GM12878 (cell line): Measurements from ENCODE around the gene CSAD. TPM values are rescaled to one million over a fixed set of nuclear protein-coding genes. Genes with fewer than 3 reads are reported as not detected.

ENCODE experiments used
- ATAC-seq: fragments of 200-7000 bp; cut with Tn5 transposase; 3 replicates; pipeline ENCODE4 v1.9.1; 2020; ENCODE audit warnings: mild to moderate bottlenecking, moderate library complexity
- Bru-seq: library from RNA; stranded (reverse); fragments of 400-500 nt; gene quantifications from one replicate; lab custom pipeline; 2021; lab: Mats Ljungman, UMichigan
- BruChase-seq, 2 experiments: library from RNA; stranded (reverse); fragments of 400-500 nt; gene quantifications; one replicate each; lab custom pipeline; 2021; lab: Mats Ljungman, UMichigan
- BruUV-seq: library from RNA; stranded (reverse); fragments of 400-500 nt; replicated peaks from 2 replicates; lab custom pipeline; 2021; lab: Mats Ljungman, UMichigan
- CTCF ChIA-PET: fragments of 300-600 bp; sonication (Branson Sonifier 250); formaldehyde crosslinking; extraction: SDS; loops from one replicate; lab custom pipeline; 2021; ENCODE audit warnings: inconsistent platforms; lab: Yijun Ruan, JAX
- POLR2A ChIA-PET: fragments of 350-600 bp; formaldehyde crosslinking; extraction: SDS; loops from one replicate; lab custom pipeline; 2021; ENCODE audit warnings: inconsistent platforms; lab: Charles Lee
- RAD21 ChIA-PET: fragments of 300-600 bp; sonication (Branson Sonifier 250); formaldehyde crosslinking; loops from one replicate; lab custom pipeline; 2023; ENCODE audit warnings: antibody characterized with exemption; ENCODE audit not compliant: unreplicated experiment; lab: Charles Lee
- SMC1A ChIA-PET: fragments of 300-600 bp; sonication (Branson Sonifier 250); formaldehyde crosslinking; loops from one replicate; lab custom pipeline; 2023; ENCODE audit not compliant: unreplicated experiment, uncharacterized antibody; lab: Charles Lee
- DNase-seq: peaks from one replicate; pipeline ENCODE4 v3.0.0-alpha.2; 2011; ENCODE audit warnings: low read depth, low spot score
- FAIRE-seq: peaks from 3 replicates; lab custom pipeline; 2011; peaks lifted over from hg19 to GRCh38; lab: Jason Lieb, UNC
- H2AFZ ChIP-seq: 2 replicates; pipeline ENCODE4 v1.6.0; 2011; ENCODE audit warnings: low read depth, low read length, control low read depth; ENCODE audit not compliant: control insufficient read depth
- H3K27ac ChIP-seq: 2 replicates; pipeline ENCODE4 v1.5.1; 2011; ENCODE audit warnings: control low read depth; ENCODE audit not compliant: control insufficient read depth, insufficient read depth
- H3K27me3 ChIP-seq, 2 experiments: replicated peaks in 1 of 2; 2 replicates each; pipeline versions ENCODE4 v1.6.0 to v1.6.1; 2011; ENCODE audit warnings: low read length in 1 of 2; ENCODE audit not compliant: control insufficient read depth in 2 of 2, insufficient read depth in 2 of 2
- H3K36me3 ChIP-seq, 2 experiments: 2 replicates each; pipeline ENCODE4 v1.5.1; 2011; ENCODE audit warnings: low read length in 1 of 2; ENCODE audit not compliant: control insufficient read depth in 2 of 2, insufficient read depth in 2 of 2
- H3K4me1 ChIP-seq: 2 replicates; pipeline ENCODE4 v1.6.1; 2011; ENCODE audit warnings: mild to moderate bottlenecking, low read length, moderate library complexity, mixed read lengths; ENCODE audit not compliant: control insufficient read depth, insufficient read depth
- H3K4me2 ChIP-seq: 2 replicates; pipeline ENCODE4 v1.6.0; 2011; ENCODE audit warnings: control low read depth; ENCODE audit not compliant: control insufficient read depth, insufficient read depth
- H3K4me3 ChIP-seq: fragments of 200-600 bp; sonication (generic); 2 replicates; pipeline ENCODE4 v1.5.1; 2016
- H3K79me2 ChIP-seq: 2 replicates; pipeline ENCODE4 v1.6.0; 2011; ENCODE audit warnings: low read length; ENCODE audit not compliant: control insufficient read depth, insufficient read depth
- H3K9ac ChIP-seq: 2 replicates; pipeline ENCODE4 v1.8.0; 2011; ENCODE audit warnings: low read length, control low read depth, mixed read lengths; ENCODE audit not compliant: control insufficient read depth, insufficient read depth
- H3K9me3 ChIP-seq: replicated peaks from 3 replicates; pipeline ENCODE4 v1.5.1; 2011; ENCODE audit warnings: mild to moderate bottlenecking, low read length; ENCODE audit not compliant: control insufficient read depth, insufficient read depth
- H4K20me1 ChIP-seq: 2 replicates; pipeline ENCODE4 v1.6.0; 2011; ENCODE audit not compliant: control insufficient read depth, insufficient read depth
- JUNB ChIP-seq: IDR thresholded peaks from 2 replicates; pipeline ENCODE4 v1.6.1; 2016; ENCODE audit warnings: antibody characterized with exemption, mild to moderate bottlenecking
- JUND ChIP-seq: IDR thresholded peaks from 2 replicates; pipeline ENCODE4 v1.6.1; 2012; ENCODE audit warnings: low read depth, mild to moderate bottlenecking, low read length, improper control_type of control experiment, moderate library complexity
- KAT2A ChIP-seq: conservative IDR thresholded peaks from 2 replicates; pipeline ENCODE4 v1.6.1; 2011; ENCODE audit warnings: low read depth, low read length; ENCODE audit not compliant: control insufficient read depth
- LARP7 ChIP-seq: fragments of 450-650 bp; IDR thresholded peaks from 2 replicates; pipeline ENCODE4 v1.6.1; 2017; ENCODE audit warnings: mild to moderate bottlenecking
- PML ChIP-seq: IDR thresholded peaks from 2 replicates; pipeline ENCODE4 v1.6.1; 2012; ENCODE audit warnings: low read length, inconsistent platforms
- SMC3 ChIP-seq: IDR thresholded peaks from 2 replicates; pipeline ENCODE4 v1.6.1; 2011; ENCODE audit warnings: low read length, improper control_type of control experiment, borderline replicate concordance
- SP1 ChIP-seq: IDR thresholded peaks from one replicate; pipeline ENCODE4 v1.6.1; 2011; ENCODE audit warnings: low read depth, low read length
- SREBF2 ChIP-seq: IDR thresholded peaks from 2 replicates; pipeline ENCODE4 v1.6.1; 2012; ENCODE audit warnings: mild to moderate bottlenecking, low read length
- STAT1 ChIP-seq: fragments of 450-650 bp; conservative IDR thresholded peaks from 2 replicates; pipeline ENCODE4 v1.6.1; 2014; ENCODE audit warnings: antibody characterized with exemption, mild to moderate bottlenecking
- USF1 ChIP-seq: IDR thresholded peaks from 2 replicates; pipeline ENCODE4 v1.6.1; 2011; ENCODE audit warnings: borderline replicate concordance, low read depth, mild to moderate bottlenecking, moderate library complexity, mixed read lengths, low read length; ENCODE audit not compliant: insufficient read depth; ENCODE audit errors: extremely low read length
- ZNF207 ChIP-seq: fragments of 450-650 bp; IDR thresholded peaks from 2 replicates; pipeline ENCODE4 v1.6.1; 2014; ENCODE audit warnings: antibody characterized with exemption, mild to moderate bottlenecking, borderline replicate concordance
- ZNF384 ChIP-seq: IDR thresholded peaks from 2 replicates; pipeline ENCODE4 v1.6.1; 2012; ENCODE audit warnings: low read depth, mild to moderate bottlenecking, low read length, improper control_type of control experiment, borderline replicate concordance
- ZNF622 ChIP-seq: fragments of 450-650 bp; IDR thresholded peaks from 2 replicates; pipeline ENCODE4 v1.6.1; 2017; ENCODE audit warnings: mild to moderate bottlenecking, inconsistent platforms
- WGBS: methylation state at CpG from one replicate; pipeline ENCODE4 v1.1.6; 2016; ENCODE audit warnings: low lambda C conversion rate; ENCODE audit not compliant: insufficient replicate concordance, insufficient coverage; ENCODE audit errors: missing lambda C conversion rate; 5-methylcytosine and 5-hydroxymethylcytosine counted together
- in situ Hi-C: fragments of 300-500 bp; cut with MboI; formaldehyde crosslinking; loops from 9 replicates; pipeline ENCODE4 v1.14.3; 2018; ENCODE audit warnings: mixed read lengths
- intact Hi-C: fragments of 100-400 bp; cut with micrococcal nuclease; formaldehyde crosslinking; loops from one replicate; pipeline ENCODE4 v1.14.2; 2022; ENCODE audit not compliant: unreplicated experiment
- long read RNA-seq, 2 experiments: library from polyadenylated mRNA; unstranded; transcript quantifications; one replicate each; pipeline ENCODE4 v2.0.0, GENCODE V29; 2019 to 2020
- polyA minus RNA-seq, 3 experiments: library from RNA; depleted of rRNA, polyadenylated mRNA; stranded (reverse); fragments of >200 nt; gene quantifications; 2 replicates each; pipeline ENCODE4 v1.2.3, GENCODE V29; 2011
- polyA plus RNA-seq, 11 experiments: library from polyadenylated mRNA; depleted of rRNA in 4 of 11; unstranded in 6 of 11; stranded (reverse) in 5 of 11; fragments of >200 nt; fragmentation: Nextera tagmentation in 4 of 11; fragmentation: Illumina TruSeq in 1 of 11; extraction: Ambion mirVana in 4 of 11; extraction: Trizol in 1 of 11; gene quantifications; 1 replicate in 1 of 11; 2 replicates in 10 of 11; pipeline versions ENCODE4 v1.2.1 to v1.2.3, GENCODE V29; 2011 to 2016; ENCODE audit warnings: inconsistent platforms in 2 of 11, missing spikeins in 2 of 11, low read depth in 1 of 11
- total RNA-seq, 4 experiments: library from RNA; depleted of rRNA in 3 of 4; stranded (reverse); fragments of >200 nt in 3 of 4; fragmentation: Illumina TruSeq in 1 of 4; extraction: Trizol in 1 of 4; gene quantifications; 2 replicates each; pipeline versions ENCODE4 v1.2.1 to v1.2.3, GENCODE V29; 2013 to 2021
- TF ChIP-seq, protein P1 (sequence below): fragments of 450-650 bp; IDR thresholded peaks from 2 replicates; pipeline ENCODE4 v1.6.1; 2017; ENCODE audit warnings: low read depth, mild to moderate bottlenecking, moderate library complexity

Gene CSAD
- total RNA-seq (2013; cell fraction: nucleolus; rRNA removed), result 35.3 and 40.5 TPM in 2 replicates
- 7.0 and 12.5 TPM in 2 replicates for total RNA-seq (2014; rRNA removed)
- total RNA-seq (2014; rRNA removed; fragmentation: Illumina TruSeq; extraction: Trizol), result 5.4 and 6.7 TPM in 2 replicates
- total RNA-seq (2021), result 6.1 and 9.3 TPM in 2 replicates
- polyA plus RNA-seq (2011; ENCODE audit: low read depth), result 9.2 TPM
- 14.4 and 19.1 TPM in 2 replicates for polyA plus RNA-seq (2011; rRNA removed)
- 14.6 and 22.7 TPM in 2 replicates for polyA plus RNA-seq (2011; cell fraction: cytosol; rRNA removed)
- 73.6 and 82.3 TPM in 2 replicates for polyA plus RNA-seq (2011; cell fraction: nucleus; rRNA removed)
- polyA plus RNA-seq (2012), result 13.3 and 15.1 TPM in 2 replicates
- 12.3 and 12.7 TPM in 2 replicates for polyA plus RNA-seq (2014; fragmentation: Illumina TruSeq; extraction: Trizol)
- 1 to 10 TPM; 1.2 to 2.0 TPM for polyA plus RNA-seq (2014; fragmentation: Nextera tagmentation; extraction: Ambion mirVana)
- polyA plus RNA-seq (2014; rRNA removed), result 20.0 and 20.4 TPM in 2 replicates
- 1 to 10 TPM; 1.1 to 2.4 TPM for polyA plus RNA-seq (2016; fragmentation: Nextera tagmentation; extraction: Ambion mirVana)
- 13.1 and 15.2 TPM in 2 replicates for polyA minus RNA-seq (2011; rRNA and poly(A)+ RNA removed)
- polyA minus RNA-seq (2011; cell fraction: cytosol; rRNA and poly(A)+ RNA removed), result 4.9 and 6.8 TPM in 2 replicates
- polyA minus RNA-seq (2011; cell fraction: nucleus; rRNA and poly(A)+ RNA removed), result 11.6 and 18.4 TPM in 2 replicates
- percentile 58 among the genes with signal in this experiment for Bru-seq, nascent RNA
- percentile 71 among the genes with signal in this experiment for BruChase-seq, experiment 1, labeled RNA remaining after a 6-hour chase
- percentile 63 among the genes with signal in this experiment for BruChase-seq, experiment 2, labeled RNA remaining after a 2-hour chase
- long read RNA-seq, experiment 1, partial matches to known transcripts, result 0 of 2 reads
- long read RNA-seq, experiment 1, other reads (novel, unspliced or antisense), result 2 of 2 reads
- long read RNA-seq, experiment 2, partial matches to known transcripts, result 0 of 3 reads
- long read RNA-seq, experiment 2, other reads (novel, unspliced or antisense), result 3 of 3 reads

DNA sequence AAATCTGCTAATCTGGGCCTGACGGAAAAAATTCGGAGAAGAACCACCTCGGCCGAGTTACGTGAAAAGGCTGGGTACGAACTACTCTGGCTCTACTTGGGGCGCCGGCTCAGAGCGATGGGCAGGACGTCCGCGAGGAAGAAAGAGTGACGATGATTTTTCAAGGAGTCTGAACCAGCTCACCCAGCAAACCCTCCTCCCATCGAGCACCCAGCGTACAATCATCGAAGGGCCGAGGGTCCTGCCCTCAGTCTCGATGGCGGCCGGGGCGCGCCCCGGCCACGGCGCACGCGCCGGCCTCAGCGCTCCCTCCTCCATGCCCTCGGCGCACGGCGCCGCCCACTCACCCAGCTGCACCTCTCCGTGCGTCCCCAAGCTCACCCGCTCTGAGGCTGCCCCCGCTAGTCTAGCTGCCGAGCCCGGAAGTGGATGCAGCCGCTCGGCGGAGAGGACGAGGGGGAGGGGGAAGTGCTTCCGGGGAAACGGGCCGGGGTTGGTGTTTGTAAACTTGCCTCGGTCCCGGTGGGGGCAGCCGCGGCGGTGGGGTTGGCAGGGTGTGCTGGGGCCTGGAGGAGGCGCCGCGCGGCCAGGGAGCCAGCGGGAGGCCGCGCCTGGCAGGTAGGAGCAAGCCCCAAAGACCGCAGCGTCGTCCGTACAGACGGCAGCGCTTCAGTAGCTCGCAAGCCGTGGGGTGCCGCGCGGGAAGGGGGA, at the start of gene CSAD, which contains the start of gene ZNF740:
CSAD (minus strand) TSS at position 706 of the 711 bp plus-strand sequence. CDS start 7,455 bp downstream, outside the sequence.
ZNF740 (plus strand) TSS at position 503 of the 711 bp plus-strand sequence. CDS start 1,262 bp downstream, outside the sequence.
- in situ Hi-C loops, result no loop called here
- TF ChIP-seq SREBF2 (peak; percentile 45; the same call in 1 of the 2 replicates), ZNF384 (no peak), USF1 (no peak), SP1 (peak; percentile 36), JUND (peak; percentile 4; the same call in 1 of the 2 replicates), ZNF207 (no peak), ZNF622 (no peak), SMC3 (no peak), STAT1 (no peak; the same call in 1 of the 2 replicates), JUNB (no peak), LARP7 (peak; percentile 26; the same call in 1 of the 2 replicates), KAT2A (no peak), PML (peak; percentile 94; the same call in 1 of the 2 replicates)
- TF ChIP-seq, protein P1, sequence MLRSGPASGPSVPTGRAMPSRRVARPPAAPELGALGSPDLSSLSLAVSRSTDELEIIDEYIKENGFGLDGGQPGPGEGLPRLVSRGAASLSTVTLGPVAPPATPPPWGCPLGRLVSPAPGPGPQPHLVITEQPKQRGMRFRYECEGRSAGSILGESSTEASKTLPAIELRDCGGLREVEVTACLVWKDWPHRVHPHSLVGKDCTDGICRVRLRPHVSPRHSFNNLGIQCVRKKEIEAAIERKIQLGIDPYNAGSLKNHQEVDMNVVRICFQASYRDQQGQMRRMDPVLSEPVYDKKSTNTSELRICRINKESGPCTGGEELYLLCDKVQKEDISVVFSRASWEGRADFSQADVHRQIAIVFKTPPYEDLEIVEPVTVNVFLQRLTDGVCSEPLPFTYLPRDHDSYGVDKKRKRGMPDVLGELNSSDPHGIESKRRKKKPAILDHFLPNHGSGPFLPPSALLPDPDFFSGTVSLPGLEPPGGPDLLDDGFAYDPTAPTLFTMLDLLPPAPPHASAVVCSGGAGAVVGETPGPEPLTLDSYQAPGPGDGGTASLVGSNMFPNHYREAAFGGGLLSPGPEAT, result peak; percentile 30; the same call in 1 of the 2 replicates

More for the DNA sequence above, at the start of gene CSAD, which contains the start of gene ZNF740:
- intact Hi-C loops, result loop anchor here (2.0 kb wide), 2 partner anchors 20 to 22 kb away; no protein-coding TSS in a partner anchor
- Histone ChIP-seq H3K27ac (peak within 1 kb of the TSS; percentile 91), H3K4me3 (peak within 1 kb of the TSS; percentile 78), H3K4me1 (peaks cover 13% of the 10 kb centered on the region; the same call in 1 of the 2 replicates), H3K36me3 (no peaks in the 10 kb centered on the region; a peak in 2 of 4 replicates), H3K4me2 (peak within 1 kb of the TSS; percentile 93), H3K79me2 (peaks cover 22% of the 10 kb centered on the region), H3K9ac (peak within 1 kb of the TSS; percentile 86), H3K9me3 (no peaks in the 10 kb centered on the region), H2AFZ (peak within 1 kb of the TSS; percentile 97), H4K20me1 (no peaks in the 10 kb centered on the region), H3K27me3 (no peaks in the 10 kb centered on the region)
- peak; percentile 96 for FAIRE-seq
- SMC1A ChIA-PET, result interaction anchor here (0.9 to 5.6 kb wide), 9 partner anchors 12 to 118 kb away, joined by 3 to 39 read pairs (median 6); partner anchors contain the start of gene PFDN5
- RAD21 ChIA-PET, result interaction anchor here (0.6 to 4.1 kb wide), 13 partner anchors 19 to 255 kb away, joined by 3 to 36 read pairs (median 5); partner anchors contain the start of genes ESPL1 and ITGB7
- CTCF ChIA-PET, result interaction anchor here (0.7 to 6.0 kb wide), 10 partner anchors 18 to 841 kb away, joined by 3 to 54 read pairs (median 10); partner anchors contain the start of genes ESPL1 and ITGB7
- POLR2A ChIA-PET, result interaction anchor here (0.6 to 4.3 kb wide), 13 partner anchors 20 to 316 kb away, joined by 3 to 48 read pairs (median 6); partner anchors contain the start of genes ESPL1, ITGB7 and PFDN5
- ATAC-seq, result peak; percentile 96
- WGBS, result under 1% methylated on average over 57 of the region's 70 CpGs
- BruUV-seq, result no TSS peak
- DNase-seq, result peak; percentile 91
